Testis (tissue), 2 donors: ENCODE measurements around the gene DDX1.

Source experiments
- POLR2A ChIP-seq: fragments of 450-650 bp; IDR thresholded peaks from one replicate; pipeline ENCODE4 v1.6.1; 2017; ENCODE audit warnings: antibody characterized with exemption, mild to moderate bottlenecking, moderate library complexity
- TF ChIP-seq, protein P1 (sequence below), 3 experiments: fragments of 450-650 bp in 2 of 3; fragments of 200-600 bp in 1 of 3; sonication (generic) in 1 of 3; IDR thresholded peaks; one replicate each; pipeline ENCODE4 v1.5.1; 2016 to 2019; ENCODE audit warnings: antibody characterized with exemption in 3 of 3, mild to moderate bottlenecking in 2 of 3, moderate library complexity in 1 of 3

GRCh38 chr2:15663802-15664201, 72.1 kb downstream of the DDX1 start:
- TF ChIP-seq, protein P1, sequence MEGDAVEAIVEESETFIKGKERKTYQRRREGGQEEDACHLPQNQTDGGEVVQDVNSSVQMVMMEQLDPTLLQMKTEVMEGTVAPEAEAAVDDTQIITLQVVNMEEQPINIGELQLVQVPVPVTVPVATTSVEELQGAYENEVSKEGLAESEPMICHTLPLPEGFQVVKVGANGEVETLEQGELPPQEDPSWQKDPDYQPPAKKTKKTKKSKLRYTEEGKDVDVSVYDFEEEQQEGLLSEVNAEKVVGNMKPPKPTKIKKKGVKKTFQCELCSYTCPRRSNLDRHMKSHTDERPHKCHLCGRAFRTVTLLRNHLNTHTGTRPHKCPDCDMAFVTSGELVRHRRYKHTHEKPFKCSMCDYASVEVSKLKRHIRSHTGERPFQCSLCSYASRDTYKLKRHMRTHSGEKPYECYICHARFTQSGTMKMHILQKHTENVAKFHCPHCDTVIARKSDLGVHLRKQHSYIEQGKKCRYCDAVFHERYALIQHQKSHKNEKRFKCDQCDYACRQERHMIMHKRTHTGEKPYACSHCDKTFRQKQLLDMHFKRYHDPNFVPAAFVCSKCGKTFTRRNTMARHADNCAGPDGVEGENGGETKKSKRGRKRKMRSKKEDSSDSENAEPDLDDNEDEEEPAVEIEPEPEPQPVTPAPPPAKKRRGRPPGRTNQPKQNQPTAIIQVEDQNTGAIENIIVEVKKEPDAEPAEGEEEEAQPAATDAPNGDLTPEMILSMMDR (IDR thresholded peaks at IDR 0.05), result no peak
- no peak for TF ChIP-seq POLR2A
